ENCODE results near the gene VARS2. TPM values are rescaled to one million over a fixed set of nuclear protein-coding genes. Genes with fewer than 3 reads are reported as not detected.
"Not testable (repeated sequence)": the region's sequence is repeated elsewhere in the genome, so short reads cannot be mapped to it uniquely, and the experiment has no call there.

VARS2 gene
- total RNA-seq, 1 experiment from 2014 or later, result 24.6 TPM

GRCh38 chr6:30955367-30956042 lies 41.5 kb downstream of the VARS2 start:
- DNase-seq (ENCODE audit: extremely low read depth, low read depth), result no peak

GRCh38 chr6:30957716-30958115 lies 43.7 kb downstream of the VARS2 start:
- DNase-seq (ENCODE audit: extremely low read depth, low read depth), result no peak

- no peak for DNase-seq (ENCODE audit: extremely low read depth, low read depth)
Measured at GRCh38 chr6:30960907-30961673, 47.1 kb downstream of the VARS2 start.

GRCh38 chr6:30962716-30963115 lies 48.7 kb downstream of the VARS2 start:
- DNase-seq (ENCODE audit: extremely low read depth, low read depth), result no peak

GRCh38 chr6:30963641-30964040 lies 49.6 kb downstream of the VARS2 start:
- no peak for DNase-seq (ENCODE audit: extremely low read depth, low read depth)

GRCh38 chr6:30964075-30964474 lies 50.0 kb downstream of the VARS2 start:
- DNase-seq (ENCODE audit: extremely low read depth, low read depth), result no peak

GRCh38 chr6:30965140-30965601 lies 51.1 kb downstream of the VARS2 start:
- no peak for DNase-seq (ENCODE audit: extremely low read depth, low read depth)

GRCh38 chr6:30966154-30966553 lies 52.1 kb downstream of the VARS2 start:
- DNase-seq (ENCODE audit: extremely low read depth, low read depth), result no peak

- not testable (repeated sequence) for DNase-seq (ENCODE audit: extremely low read depth, low read depth)
Measured at GRCh38 chr6:30969171-30969570, 55.1 kb downstream of the VARS2 start.

- no peak for DNase-seq (ENCODE audit: extremely low read depth, low read depth)
Measured at GRCh38 chr6:30970946-30971345, 56.9 kb downstream of the VARS2 start.

GRCh38 chr6:30972816-30973215 lies 58.8 kb downstream of the VARS2 start:
- no peak for DNase-seq (ENCODE audit: extremely low read depth, low read depth)

- no peak for DNase-seq (ENCODE audit: extremely low read depth, low read depth)
Measured at GRCh38 chr6:30974490-30975252, 60.6 kb downstream of the VARS2 start.

Small RNAs within 50 kb of the gene (small RNA-seq; reads per million reads assigned to genes)
- 0 reads per million in 2 experiments for gene RF00019

Other genes starting within 250 kb of the VARS2 start
- gene DHX16, start 241.2 kb upstream of the VARS2 start, total RNA-seq (2014; rRNA removed; shearing (Covaris generic)), result 35.5 and 35.6 TPM in 2 replicates
- gene PPP1R18, start 227.6 kb upstream of the VARS2 start, total RNA-seq (2014; rRNA removed; shearing (Covaris generic)), result 35.1 and 42.5 TPM in 2 replicates
- 6.3 and 6.4 TPM in 2 replicates for gene NRM, start 223.3 kb upstream of the VARS2 start, total RNA-seq (2014; rRNA removed; shearing (Covaris generic))
- gene MDC1, start 197.0 kb upstream of the VARS2 start, total RNA-seq (2014; rRNA removed; shearing (Covaris generic)), result 8.4 and 11.3 TPM in 2 replicates
- gene TUBB, start 193.9 kb upstream of the VARS2 start, total RNA-seq (2014; rRNA removed; shearing (Covaris generic)), result 287 and 303 TPM in 2 replicates
- 137 and 149 TPM in 2 replicates for gene FLOT1, start 171.6 kb upstream of the VARS2 start, total RNA-seq (2014; rRNA removed; shearing (Covaris generic))
- 90.1 and 118 TPM in 2 replicates for gene IER3, start 169.7 kb upstream of the VARS2 start, total RNA-seq (2014; rRNA removed; shearing (Covaris generic))
- gene DDR1, start 29.7 kb upstream of the VARS2 start, total RNA-seq (2014; rRNA removed; shearing (Covaris generic)), result 18.4 and 23.8 TPM in 2 replicates
- 16.2 and 16.9 TPM in 2 replicates for gene GTF2H4, start 6.0 kb upstream of the VARS2 start, total RNA-seq (2014; rRNA removed; shearing (Covaris generic))
- not detected in 2 replicates for gene SFTA2, start 17.9 kb downstream of the VARS2 start, total RNA-seq (2014; rRNA removed; shearing (Covaris generic))
- 0.15 TPM in 1 of 2 replicates, not detected in the other for gene MUCL3, start 26.7 kb downstream of the VARS2 start, total RNA-seq (2014; rRNA removed; shearing (Covaris generic))
- gene MUC21, start 69.5 kb downstream of the VARS2 start, total RNA-seq (2014; rRNA removed; shearing (Covaris generic)), result not detected in 2 replicates
- gene MUC22, start 96.2 kb downstream of the VARS2 start, total RNA-seq (2014; rRNA removed; shearing (Covaris generic)), result not detected in 2 replicates
- not detected in 2 replicates for gene C6orf15, start 198.3 kb downstream of the VARS2 start, total RNA-seq (2014; rRNA removed; shearing (Covaris generic))
- 0.09 and 0.37 TPM in 2 replicates for gene PSORS1C1, start 200.6 kb downstream of the VARS2 start, total RNA-seq (2014; rRNA removed; shearing (Covaris generic))
- not detected in 2 replicates for gene CDSN, start 206.2 kb downstream of the VARS2 start, total RNA-seq (2014; rRNA removed; shearing (Covaris generic))
- gene PSORS1C2, start 224.8 kb downstream of the VARS2 start, total RNA-seq (2014; rRNA removed; shearing (Covaris generic)), result not detected in 2 replicates
- 8.6 and 10.7 TPM in 2 replicates for gene CCHCR1, start 243.6 kb downstream of the VARS2 start, total RNA-seq (2014; rRNA removed; shearing (Covaris generic))
- gene TCF19, start 244.4 kb downstream of the VARS2 start, total RNA-seq (2014; rRNA removed; shearing (Covaris generic)), result 5.6 and 5.8 TPM in 2 replicates

Measured in NCI-H460 (cell line).